ENCODE measurements around the gene ZNF468.

- TF ChIP-seq, protein P1, sequence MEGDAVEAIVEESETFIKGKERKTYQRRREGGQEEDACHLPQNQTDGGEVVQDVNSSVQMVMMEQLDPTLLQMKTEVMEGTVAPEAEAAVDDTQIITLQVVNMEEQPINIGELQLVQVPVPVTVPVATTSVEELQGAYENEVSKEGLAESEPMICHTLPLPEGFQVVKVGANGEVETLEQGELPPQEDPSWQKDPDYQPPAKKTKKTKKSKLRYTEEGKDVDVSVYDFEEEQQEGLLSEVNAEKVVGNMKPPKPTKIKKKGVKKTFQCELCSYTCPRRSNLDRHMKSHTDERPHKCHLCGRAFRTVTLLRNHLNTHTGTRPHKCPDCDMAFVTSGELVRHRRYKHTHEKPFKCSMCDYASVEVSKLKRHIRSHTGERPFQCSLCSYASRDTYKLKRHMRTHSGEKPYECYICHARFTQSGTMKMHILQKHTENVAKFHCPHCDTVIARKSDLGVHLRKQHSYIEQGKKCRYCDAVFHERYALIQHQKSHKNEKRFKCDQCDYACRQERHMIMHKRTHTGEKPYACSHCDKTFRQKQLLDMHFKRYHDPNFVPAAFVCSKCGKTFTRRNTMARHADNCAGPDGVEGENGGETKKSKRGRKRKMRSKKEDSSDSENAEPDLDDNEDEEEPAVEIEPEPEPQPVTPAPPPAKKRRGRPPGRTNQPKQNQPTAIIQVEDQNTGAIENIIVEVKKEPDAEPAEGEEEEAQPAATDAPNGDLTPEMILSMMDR (IDR thresholded peaks at IDR 0.05; ENCODE audit: low read length): no peak
- no peak for TF ChIP-seq EZH2phosphoT487 (IDR thresholded peaks at IDR 0.05; ENCODE audit: low read length)
Observed at GRCh38 chr19:52789440-52789839, 68.0 kb downstream of the ZNF468 start.

Measured in MM.1S (cell line).